SH-SY5Y (cell line): Measurements from ENCODE around the gene RAB3C.

Source experiments
- GATA2 ChIP-seq: IDR thresholded peaks from 2 replicates; pipeline ENCODE4 v1.6.1; 2011; ENCODE audit warnings: mild to moderate bottlenecking, low read depth, low read length
- GATA3 ChIP-seq: IDR thresholded peaks from 2 replicates; pipeline ENCODE4 v1.6.1; 2011; ENCODE audit warnings: low read depth, mild to moderate bottlenecking, low read length, moderate library complexity

DNA sequence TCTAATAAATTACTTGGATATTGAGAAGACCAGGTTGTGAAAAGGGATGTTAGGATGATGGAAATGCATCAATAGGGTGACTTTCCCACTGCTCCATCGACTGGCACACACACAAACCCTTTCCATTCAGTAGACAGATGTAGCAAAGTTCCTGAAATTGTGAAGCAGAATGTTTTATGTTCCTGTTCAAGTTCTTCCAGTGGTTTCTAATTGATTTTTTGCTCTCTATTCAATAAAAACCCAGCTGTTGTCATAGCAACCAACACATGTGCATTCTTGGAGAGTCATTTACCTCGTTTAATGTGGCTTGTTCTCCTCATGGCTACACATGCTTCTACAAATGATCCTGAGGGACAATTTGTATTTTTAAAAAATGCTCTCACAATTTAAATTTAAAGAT lies 244.6 kb downstream of the RAB3C start:
- TF ChIP-seq GATA2 (no peak), GATA3 (no peak)
